Measurements from ENCODE around the gene AFF3.

The AFF3 gene

GRCh38 chr2:99852956-99853355 lies 289.4 kb downstream of the AFF3 start:
- no peak overlapping the region for H3K4me3 ChIP-seq (ENCODE audit: low read depth, low read length)
- TF ChIP-seq CTCF (IDR thresholded peaks at IDR 0.05; ENCODE audit: control insufficient read depth, extremely low read depth, insufficient read depth), result no peak
- DNase-seq (ENCODE audit: low read depth), result no peak

- no peak overlapping the region for H3K4me3 ChIP-seq (ENCODE audit: low read depth, low read length)
- no peak for DNase-seq (ENCODE audit: low read depth)
- TF ChIP-seq CTCF (IDR thresholded peaks at IDR 0.05; ENCODE audit: control insufficient read depth, extremely low read depth, insufficient read depth), result no peak
Observed at GRCh38 chr2:99852376-99852934, 289.9 kb downstream of the AFF3 start.

- H3K4me3 ChIP-seq (ENCODE audit: low read depth, low read length), result no peak overlapping the region
- TF ChIP-seq CTCF (IDR thresholded peaks at IDR 0.05; ENCODE audit: control insufficient read depth, extremely low read depth, insufficient read depth), result no peak
- no peak for DNase-seq (ENCODE audit: low read depth)
Observed at GRCh38 chr2:99851811-99852210, 290.6 kb downstream of the AFF3 start.

- no peak for TF ChIP-seq CTCF (IDR thresholded peaks at IDR 0.05; ENCODE audit: control insufficient read depth, extremely low read depth, insufficient read depth)
- DNase-seq (ENCODE audit: low read depth), result no peak
Observed at GRCh38 chr2:99851089-99851488, 291.3 kb downstream of the AFF3 start.

GRCh38 chr2:99850084-99850710 lies 292.2 kb downstream of the AFF3 start:
- TF ChIP-seq CTCF (IDR thresholded peaks at IDR 0.05; ENCODE audit: control insufficient read depth, extremely low read depth, insufficient read depth), result no peak
- no peak overlapping the region for H3K4me3 ChIP-seq (ENCODE audit: low read depth, low read length)
- no peak for DNase-seq (ENCODE audit: low read depth)

More at GRCh38 chr2:99851089-99851488, 291.3 kb downstream of the AFF3 start:
- no peak overlapping the region for H3K4me3 ChIP-seq (ENCODE audit: low read depth, low read length)

- TF ChIP-seq CTCF (IDR thresholded peaks at IDR 0.05; ENCODE audit: control insufficient read depth, extremely low read depth, insufficient read depth), result no peak
- DNase-seq (ENCODE audit: low read depth), result no peak
- no peak overlapping the region for H3K4me3 ChIP-seq (ENCODE audit: low read depth, low read length)
Observed at GRCh38 chr2:99846462-99847107, 295.8 kb downstream of the AFF3 start.

Measured in LNCaP clone FGC (cell line).